GM12872 (cell line): ENCODE data around the gene MAPRE2.

ENCODE experiments used
- TF ChIP-seq, protein P1 (sequence below): IDR thresholded peaks from 3 replicates; pipeline ENCODE4 v1.5.1; 2011; ENCODE audit warnings: low read depth, mild to moderate bottlenecking, low read length, moderate library complexity; ENCODE audit not compliant: insufficient read depth

Gene MAPRE2

GRCh38 chr18:35024965-35025364, 16.2 kb upstream of the MAPRE2 start:
- TF ChIP-seq, protein P1, sequence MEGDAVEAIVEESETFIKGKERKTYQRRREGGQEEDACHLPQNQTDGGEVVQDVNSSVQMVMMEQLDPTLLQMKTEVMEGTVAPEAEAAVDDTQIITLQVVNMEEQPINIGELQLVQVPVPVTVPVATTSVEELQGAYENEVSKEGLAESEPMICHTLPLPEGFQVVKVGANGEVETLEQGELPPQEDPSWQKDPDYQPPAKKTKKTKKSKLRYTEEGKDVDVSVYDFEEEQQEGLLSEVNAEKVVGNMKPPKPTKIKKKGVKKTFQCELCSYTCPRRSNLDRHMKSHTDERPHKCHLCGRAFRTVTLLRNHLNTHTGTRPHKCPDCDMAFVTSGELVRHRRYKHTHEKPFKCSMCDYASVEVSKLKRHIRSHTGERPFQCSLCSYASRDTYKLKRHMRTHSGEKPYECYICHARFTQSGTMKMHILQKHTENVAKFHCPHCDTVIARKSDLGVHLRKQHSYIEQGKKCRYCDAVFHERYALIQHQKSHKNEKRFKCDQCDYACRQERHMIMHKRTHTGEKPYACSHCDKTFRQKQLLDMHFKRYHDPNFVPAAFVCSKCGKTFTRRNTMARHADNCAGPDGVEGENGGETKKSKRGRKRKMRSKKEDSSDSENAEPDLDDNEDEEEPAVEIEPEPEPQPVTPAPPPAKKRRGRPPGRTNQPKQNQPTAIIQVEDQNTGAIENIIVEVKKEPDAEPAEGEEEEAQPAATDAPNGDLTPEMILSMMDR, result no peak

DNA sequence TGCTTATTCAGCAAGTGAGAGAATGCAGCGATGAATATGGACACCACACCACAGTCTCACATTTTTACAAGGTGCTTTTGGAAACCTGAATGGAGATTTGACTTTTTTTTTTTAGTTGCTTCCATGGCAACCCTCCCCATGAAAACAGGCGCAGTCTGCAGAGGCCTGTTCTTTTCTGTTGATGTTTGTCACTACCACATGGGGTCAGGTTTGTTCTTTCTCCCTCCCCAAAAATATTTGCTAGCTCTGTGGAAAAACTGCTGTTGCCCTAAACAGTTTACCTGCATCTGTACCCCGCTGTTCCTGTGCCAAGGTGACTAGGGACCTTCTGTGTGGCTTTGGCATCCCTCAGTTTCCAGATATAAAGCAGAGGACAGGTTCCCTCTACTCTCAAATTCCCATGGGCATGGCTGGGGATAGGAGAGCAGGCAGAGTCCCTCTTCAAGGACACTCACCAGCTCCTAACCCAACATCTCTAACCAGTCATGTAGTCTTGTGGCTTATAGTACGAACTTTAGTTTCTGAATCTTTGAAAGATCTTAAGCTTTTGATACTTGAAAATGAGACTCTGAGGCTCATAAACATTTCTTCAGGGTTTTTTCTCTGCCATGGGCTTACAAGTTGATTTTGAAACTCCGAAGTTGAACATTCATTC, 14.7 kb upstream of the MAPRE2 start:
- TF ChIP-seq, protein P1, result peak; percentile 46

DNA sequence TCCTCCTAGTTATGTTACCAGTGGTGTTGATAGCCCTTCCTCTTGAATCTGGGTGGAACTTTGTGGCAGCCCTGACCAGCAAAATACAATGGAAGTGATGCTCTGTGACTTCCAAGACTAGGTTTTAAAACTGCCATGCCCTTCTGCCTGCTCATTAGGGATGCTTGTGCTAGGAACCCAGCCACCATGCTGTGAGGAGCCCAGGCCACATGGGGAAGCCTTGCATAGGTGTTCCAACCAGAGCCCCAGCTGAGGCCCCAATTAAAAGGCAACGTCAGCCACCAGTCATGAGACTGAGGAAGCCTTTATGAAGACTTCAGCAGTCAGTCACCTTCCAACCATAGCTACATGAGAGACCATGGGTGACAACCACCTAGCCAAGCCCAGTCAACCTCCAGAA, 14.0 kb upstream of the MAPRE2 start:
- TF ChIP-seq, protein P1, result 0 out of 3 replicates have a peak, but pooled peaks have one; percentile 4

- TF ChIP-seq, protein P1, result no peak
Observed at GRCh38 chr18:35028536-35028935, 12.7 kb upstream of the MAPRE2 start.

- TF ChIP-seq, protein P1, result no peak
Observed at GRCh38 chr18:35029103-35029502, 12.1 kb upstream of the MAPRE2 start.

DNA sequence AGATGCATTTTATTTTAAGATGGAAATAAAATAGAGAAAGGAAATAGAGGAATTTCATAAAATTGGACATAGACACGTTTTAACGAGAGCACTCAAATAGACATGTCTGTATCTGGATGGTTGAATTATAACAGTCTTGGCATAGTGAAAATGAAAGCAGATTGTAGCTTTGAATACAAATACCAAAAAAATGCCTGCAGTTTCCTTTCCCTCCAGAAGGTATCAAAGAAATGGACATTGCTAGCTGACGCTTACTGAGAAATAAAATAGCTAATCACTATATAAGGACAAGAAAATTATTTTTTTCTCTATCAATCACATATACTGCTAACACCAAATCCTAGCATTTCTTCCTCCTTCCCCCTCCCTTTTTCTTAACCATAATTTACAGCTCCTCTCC, 11.4 kb upstream of the MAPRE2 start:
- TF ChIP-seq, protein P1, result peak; percentile 24; the same call in 1 of the 3 replicates

DNA sequence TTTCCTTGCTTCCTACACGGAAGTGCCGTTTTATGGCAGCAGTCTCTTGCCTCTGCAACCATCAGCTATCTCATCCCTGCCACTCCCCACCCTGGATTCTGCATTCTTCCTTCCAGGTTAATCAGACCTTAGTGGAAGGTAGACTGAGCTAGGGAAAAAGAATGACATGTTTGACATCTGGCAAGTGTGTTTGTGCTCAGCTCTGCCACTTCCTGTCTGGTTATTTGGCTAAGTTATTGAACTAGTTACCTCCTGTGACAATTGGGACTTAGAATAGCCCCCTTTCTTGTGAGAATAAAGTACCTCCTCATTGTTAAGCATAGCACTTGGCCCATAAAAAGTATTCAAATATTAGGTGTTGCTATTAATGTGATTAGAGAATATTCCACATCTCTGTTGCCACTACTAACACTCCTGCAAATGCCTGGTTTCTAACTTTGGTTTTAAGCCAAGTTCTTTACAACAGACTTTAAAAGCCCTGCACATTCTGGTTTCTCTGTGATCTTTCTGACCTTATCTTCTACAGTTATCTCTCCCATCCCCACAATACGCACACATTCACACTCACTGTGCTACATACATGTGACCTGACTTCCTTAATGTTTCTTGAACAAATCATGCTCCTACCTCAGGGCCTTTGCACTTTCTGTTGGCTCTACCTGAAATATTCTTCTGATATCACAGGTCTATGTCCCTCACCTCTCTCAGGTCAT, 10.8 kb upstream of the MAPRE2 start:
- TF ChIP-seq, protein P1, result no peak
